Measurements from ENCODE around the gene LIPC. TPM values are rescaled to one million over a fixed set of nuclear protein-coding genes. Genes with fewer than 3 reads are reported as not detected.

LIPC gene
- total and polyA plus RNA-seq, 4 donors: 0.38 to 0.93 (median 0.52) TPM; not detected in 1

DNA sequence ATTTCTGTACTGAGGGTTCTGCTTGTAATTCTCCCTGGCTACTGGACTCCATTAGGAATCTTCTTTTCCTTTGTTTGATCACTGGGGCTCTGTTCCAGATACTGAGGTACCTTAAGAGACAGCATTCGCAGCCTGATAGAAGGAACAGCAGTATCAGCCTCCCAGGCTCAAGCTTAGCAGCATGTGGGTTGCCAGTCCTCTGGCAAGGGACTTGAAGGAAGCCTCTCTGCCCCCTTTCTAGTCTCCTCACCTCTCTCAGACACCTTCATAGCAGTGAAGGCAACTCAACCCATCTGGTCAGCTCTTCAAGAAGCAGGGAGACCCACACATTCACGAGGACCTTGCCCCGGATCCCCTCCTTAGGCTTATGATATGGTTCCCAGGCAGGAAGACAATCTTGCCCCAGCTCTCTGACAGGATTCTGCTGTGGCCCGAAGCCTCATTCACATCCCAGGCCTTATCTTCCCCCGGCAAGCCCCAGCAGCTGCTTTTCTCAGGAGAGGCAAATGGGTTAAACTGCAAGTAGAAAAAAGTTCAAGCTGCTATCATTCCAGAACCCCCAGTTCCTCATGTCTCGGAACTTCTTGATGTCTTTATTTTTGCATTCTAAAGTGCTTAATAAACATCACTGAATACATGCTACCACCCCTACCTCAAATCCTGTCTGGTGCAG, 153.1 kb downstream of the LIPC start:
- WGBS, 2 donors: 71 to 75% methylated on average over 6 of the region's 6 CpGs
- Histone ChIP-seq H3K9me3 (ENCODE audit: control insufficient read depth, low read length) (no peaks in the 10 kb centered on the region), H3K4me1 (ENCODE audit: control insufficient read depth in 1 of 2, insufficient read depth in 2 of 2, low read length in 2 of 2) (peaks cover 0 to 2% of the 10 kb centered on the region in 2 donors), H3K4me3 (ENCODE audit: low read length in 2 of 2) (no peak overlapping the region), H3K27ac (ENCODE audit: low read depth in 1 of 2, low read length in 2 of 2) (no peak overlapping the region), H3K27me3 (ENCODE audit: control insufficient read depth in 1 of 2, insufficient read depth in 2 of 2, low read length in 1 of 2) (peaks cover 0 to 2% of the 10 kb centered on the region in 2 donors), H3K36me3 (ENCODE audit: control insufficient read depth in 1 of 2, insufficient read depth in 2 of 2, low read length in 1 of 2) (no peaks in the 10 kb centered on the region)
- ATAC-seq (ENCODE audit: low FRiP score): no peak
- no peak for DNase-seq
- intact Hi-C loops (cut with DNase I): no loop called here

DNA sequence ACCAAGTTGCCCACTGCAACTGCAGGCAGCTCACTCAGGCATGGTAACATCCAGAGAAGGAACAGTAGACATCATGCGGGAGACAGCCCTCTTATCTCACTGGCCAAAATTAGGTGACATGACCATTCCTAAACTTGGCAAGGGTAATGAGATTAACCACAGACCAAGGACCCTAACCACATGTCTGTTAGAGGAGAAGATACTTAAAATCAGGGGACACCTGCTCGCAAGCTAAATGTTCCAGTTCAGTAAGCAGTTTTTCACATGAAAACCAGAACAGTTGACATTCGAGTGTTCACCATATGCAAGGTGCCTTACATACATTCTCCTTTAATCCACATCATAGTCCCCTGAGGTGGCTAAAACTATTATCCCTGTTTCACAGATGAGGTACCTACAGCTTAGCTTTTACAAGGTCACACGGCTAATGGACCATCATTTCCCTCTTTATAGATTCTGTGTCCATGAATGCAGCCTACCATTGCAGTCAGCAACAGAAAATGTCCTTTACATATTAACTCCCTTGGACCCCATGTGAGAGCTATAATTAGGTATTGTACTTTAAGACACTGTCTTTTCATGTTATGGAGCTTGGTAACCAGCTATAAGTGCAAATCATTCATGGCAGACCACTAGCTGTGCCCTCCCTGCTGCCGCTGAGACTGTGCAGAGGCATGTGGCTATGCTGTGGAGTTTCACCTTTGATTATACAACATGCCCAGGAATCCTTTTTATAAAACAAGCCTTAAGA, 154.1 kb downstream of the LIPC start:
- peaks cover 0 to 2% of the 10 kb centered on the region in 2 donors for H3K27me3 ChIP-seq (ENCODE audit: control insufficient read depth in 1 of 2, insufficient read depth in 2 of 2, low read length in 1 of 2)
- no peaks in the 10 kb centered on the region for H3K9me3 ChIP-seq (ENCODE audit: control insufficient read depth, low read length)
- H3K27ac ChIP-seq (ENCODE audit: low read depth in 1 of 2, low read length in 2 of 2): no peak overlapping the region
- no peak for DNase-seq
- H3K36me3 ChIP-seq (ENCODE audit: control insufficient read depth in 1 of 2, insufficient read depth in 2 of 2, low read length in 1 of 2): no peaks in the 10 kb centered on the region
- H3K4me3 ChIP-seq (ENCODE audit: low read length in 2 of 2): no peak overlapping the region
- peaks cover 0 to 2% of the 10 kb centered on the region in 2 donors for H3K4me1 ChIP-seq (ENCODE audit: control insufficient read depth in 1 of 2, insufficient read depth in 2 of 2, low read length in 2 of 2)
- intact Hi-C loops (cut with DNase I): no loop called here
- ATAC-seq (ENCODE audit: low FRiP score): no peak
- WGBS, 2 donors: 81 to 87% methylated on average over 5 of the region's 5 CpGs

DNA sequence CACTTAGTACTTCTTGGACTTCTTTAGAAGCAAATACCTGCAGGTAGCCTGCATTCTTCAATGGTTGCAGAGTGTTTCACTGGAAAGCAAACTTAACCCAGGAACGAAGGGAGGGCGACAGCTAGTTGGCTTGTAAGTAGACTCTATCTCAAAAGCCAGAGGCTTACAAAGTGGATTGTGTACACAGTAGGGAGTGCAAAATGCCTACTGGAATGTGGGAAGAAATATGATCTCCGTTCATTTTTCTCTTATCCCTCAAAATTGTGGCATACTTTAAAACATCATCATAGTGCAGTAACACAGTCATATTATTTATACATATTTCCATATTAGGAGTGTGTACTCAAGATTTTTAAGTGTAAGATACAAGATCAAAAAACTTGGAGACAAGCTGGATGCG, 155.7 kb downstream of the LIPC start:
- WGBS, 2 donors: 64 to 67% methylated on average over 4 of the region's 4 CpGs
- Histone ChIP-seq H3K9me3 (ENCODE audit: control insufficient read depth, low read length) (no peaks in the 10 kb centered on the region), H3K4me3 (ENCODE audit: low read length in 2 of 2) (no peak overlapping the region), H3K36me3 (ENCODE audit: control insufficient read depth in 1 of 2, insufficient read depth in 2 of 2, low read length in 1 of 2) (no peaks in the 10 kb centered on the region), H3K27me3 (ENCODE audit: control insufficient read depth in 1 of 2, insufficient read depth in 2 of 2, low read length in 1 of 2) (peaks cover 0 to 2% of the 10 kb centered on the region in 2 donors), H3K27ac (ENCODE audit: low read depth in 1 of 2, low read length in 2 of 2) (no peak overlapping the region), H3K4me1 (ENCODE audit: control insufficient read depth in 1 of 2, insufficient read depth in 2 of 2, low read length in 2 of 2) (peaks cover 0 to 2% of the 10 kb centered on the region in 2 donors)
- intact Hi-C loops (cut with DNase I): no loop called here
- DNase-seq (no peak), ATAC-seq (ENCODE audit: low FRiP score) (no peak)

- ATAC-seq (ENCODE audit: low FRiP score): no peak
These were observed 156.3 kb downstream of the LIPC start for GRCh38 chr15:58588096-58588495.

GRCh38 chr15:58589047-58589446, 157.3 kb downstream of the LIPC start:
- ATAC-seq (ENCODE audit: low FRiP score): no peak
- Histone ChIP-seq H3K27ac (ENCODE audit: low read depth in 1 of 2, low read length in 2 of 2) (no peak overlapping the region), H3K4me3 (ENCODE audit: low read length in 2 of 2) (no peak overlapping the region), H3K4me1 (ENCODE audit: control insufficient read depth in 1 of 2, insufficient read depth in 2 of 2, low read length in 2 of 2) (no peaks in the 10 kb centered on the region), H3K27me3 (ENCODE audit: control insufficient read depth in 1 of 2, insufficient read depth in 2 of 2, low read length in 1 of 2) (no peaks in the 10 kb centered on the region), H3K9me3 (ENCODE audit: control insufficient read depth, low read length) (no peaks in the 10 kb centered on the region), H3K36me3 (ENCODE audit: control insufficient read depth in 1 of 2, insufficient read depth in 2 of 2, low read length in 1 of 2) (no peaks in the 10 kb centered on the region)
- WGBS, 2 donors: 81 to 89% methylated on average over 3 of the region's 3 CpGs
- DNase-seq: no peak
- intact Hi-C loops (cut with DNase I): no loop called here

More at GRCh38 chr15:58588096-58588495, 156.3 kb downstream of the LIPC start:
- no peak overlapping the region for H3K4me3 ChIP-seq (ENCODE audit: low read length in 2 of 2)
- H3K27me3 ChIP-seq (ENCODE audit: control insufficient read depth in 1 of 2, insufficient read depth in 2 of 2, low read length in 1 of 2): peaks cover 0 to 2% of the 10 kb centered on the region in 2 donors
- 74 to 76% methylated on average over 1 of the region's 1 CpG for WGBS, 2 donors
- intact Hi-C loops (cut with DNase I): no loop called here
- H3K4me1 ChIP-seq (ENCODE audit: control insufficient read depth in 1 of 2, insufficient read depth in 2 of 2, low read length in 2 of 2): peaks cover 0 to 2% of the 10 kb centered on the region in 2 donors
- no peaks in the 10 kb centered on the region for H3K36me3 ChIP-seq (ENCODE audit: control insufficient read depth in 1 of 2, insufficient read depth in 2 of 2, low read length in 1 of 2)
- no peaks in the 10 kb centered on the region for H3K9me3 ChIP-seq (ENCODE audit: control insufficient read depth, low read length)
- no peak for DNase-seq
- no peak overlapping the region for H3K27ac ChIP-seq (ENCODE audit: low read depth in 1 of 2, low read length in 2 of 2)

- no peaks in the 10 kb centered on the region for H3K9me3 ChIP-seq (ENCODE audit: control insufficient read depth, low read length)
- H3K4me3 ChIP-seq (ENCODE audit: low read length in 2 of 2): no peak overlapping the region
- no peaks in the 10 kb centered on the region for H3K4me1 ChIP-seq (ENCODE audit: control insufficient read depth in 1 of 2, insufficient read depth in 2 of 2, low read length in 2 of 2)
- intact Hi-C loops (cut with DNase I): no loop called here
- no peak for DNase-seq
- no peaks in the 10 kb centered on the region for H3K27me3 ChIP-seq (ENCODE audit: control insufficient read depth in 1 of 2, insufficient read depth in 2 of 2, low read length in 1 of 2)
- WGBS, 2 donors: 93 to 98% methylated on average over 1 of the region's 1 CpG
- no peak overlapping the region for H3K27ac ChIP-seq (ENCODE audit: low read depth in 1 of 2, low read length in 2 of 2)
- H3K36me3 ChIP-seq (ENCODE audit: control insufficient read depth in 1 of 2, insufficient read depth in 2 of 2, low read length in 1 of 2): no peaks in the 10 kb centered on the region
- no peak for ATAC-seq (ENCODE audit: low FRiP score)
These were observed 158.4 kb downstream of the LIPC start for GRCh38 chr15:58590236-58590635.

GRCh38 chr15:58590926-58591325, 159.1 kb downstream of the LIPC start:
- no peak for ATAC-seq (ENCODE audit: low FRiP score)
- intact Hi-C loops (cut with DNase I): no loop called here
- H3K27ac ChIP-seq (ENCODE audit: low read depth in 1 of 2, low read length in 2 of 2): no peak overlapping the region
- 20 to 33% methylated on average over 1 of the region's 1 CpG for WGBS, 2 donors
- DNase-seq: no peak
- H3K4me3 ChIP-seq (ENCODE audit: low read length in 2 of 2): no peak overlapping the region
- no peaks in the 10 kb centered on the region for H3K27me3 ChIP-seq (ENCODE audit: control insufficient read depth in 1 of 2, insufficient read depth in 2 of 2, low read length in 1 of 2)
- H3K9me3 ChIP-seq (ENCODE audit: control insufficient read depth, low read length): no peaks in the 10 kb centered on the region
- no peaks in the 10 kb centered on the region for H3K4me1 ChIP-seq (ENCODE audit: control insufficient read depth in 1 of 2, insufficient read depth in 2 of 2, low read length in 2 of 2)
- H3K36me3 ChIP-seq (ENCODE audit: control insufficient read depth in 1 of 2, insufficient read depth in 2 of 2, low read length in 1 of 2): no peaks in the 10 kb centered on the region

GRCh38 chr15:58593870-58594269, 162.1 kb downstream of the LIPC start:
- intact Hi-C loops (cut with DNase I): no loop called here
- Histone ChIP-seq H3K4me3 (ENCODE audit: low read length in 2 of 2) (no peak overlapping the region), H3K27ac (ENCODE audit: low read depth in 1 of 2, low read length in 2 of 2) (no peak overlapping the region), H3K36me3 (ENCODE audit: control insufficient read depth in 1 of 2, insufficient read depth in 2 of 2, low read length in 1 of 2) (no peaks in the 10 kb centered on the region), H3K27me3 (ENCODE audit: control insufficient read depth in 1 of 2, insufficient read depth in 2 of 2, low read length in 1 of 2) (no peaks in the 10 kb centered on the region), H3K9me3 (ENCODE audit: control insufficient read depth, low read length) (no peaks in the 10 kb centered on the region), H3K4me1 (ENCODE audit: control insufficient read depth in 1 of 2, insufficient read depth in 2 of 2, low read length in 2 of 2) (no peaks in the 10 kb centered on the region)
- DNase-seq: no peak
- WGBS, 2 donors: 47 to 91% methylated on average over 1 of the region's 1 CpG
- ATAC-seq (ENCODE audit: low FRiP score): no peak

GRCh38 chr15:58594898-58595297, 163.1 kb downstream of the LIPC start:
- WGBS, 2 donors: 98 to 100% methylated on average over 1 of the region's 1 CpG

More at GRCh38 chr15:58594898-58595297, 163.1 kb downstream of the LIPC start:
- H3K4me3 ChIP-seq (ENCODE audit: low read length in 2 of 2): no peak overlapping the region
- H3K36me3 ChIP-seq (ENCODE audit: control insufficient read depth in 1 of 2, insufficient read depth in 2 of 2, low read length in 1 of 2): no peaks in the 10 kb centered on the region
- no peak overlapping the region for H3K27ac ChIP-seq (ENCODE audit: low read depth in 1 of 2, low read length in 2 of 2)
- no peaks in the 10 kb centered on the region for H3K4me1 ChIP-seq (ENCODE audit: control insufficient read depth in 1 of 2, insufficient read depth in 2 of 2, low read length in 2 of 2)
- no peaks in the 10 kb centered on the region for H3K9me3 ChIP-seq (ENCODE audit: control insufficient read depth, low read length)
- intact Hi-C loops (cut with DNase I): no loop called here
- ATAC-seq (ENCODE audit: low FRiP score): no peak
- no peak for DNase-seq
- H3K27me3 ChIP-seq (ENCODE audit: control insufficient read depth in 1 of 2, insufficient read depth in 2 of 2, low read length in 1 of 2): no peaks in the 10 kb centered on the region

All from aorta (tissue), 5 donors.